ENCODE data around the gene SYT7. TPM values are rescaled to one million over a fixed set of nuclear protein-coding genes. Genes with fewer than 3 reads are reported as not detected.

SYT7 gene
- total RNA-seq, 2 donors from 2014 or later = 2.0 to 3.4 TPM

- Histone ChIP-seq H3K9me3 (ENCODE audit: control insufficient read depth, low read length) (no peaks in the 10 kb centered on the region), H3K9ac (ENCODE audit: extremely low read depth, low read length, poor library complexity, severe bottlenecking) (no peak overlapping the region), H3K27me3 (ENCODE audit: control insufficient read depth, insufficient read depth, low read length, poor library complexity, severe bottlenecking) (peaks cover 53% of the 10 kb centered on the region), H3K27ac (ENCODE audit: low read depth, low read length) (no peak overlapping the region), H3K4me3 (ENCODE audit: low read length) (no peak overlapping the region), H3K36me3 (ENCODE audit: control insufficient read depth, insufficient read depth, low read length) (no peaks in the 10 kb centered on the region), H3K4me1 (ENCODE audit: control insufficient read depth, insufficient read depth, low read length) (no peaks in the 10 kb centered on the region)
- WGBS, 2 experiments (ENCODE audit: insufficient coverage in 1 of 2, insufficient read length in 1 of 2) = 10 to 11% methylated on average over 29 to 57 of the region's 57 CpGs
- peak; percentile 72 for DNase-seq
- Mint-ChIP-seq H3K4me1 (peaks cover 15% of the 10 kb centered on the region), H3K36me3 (ENCODE audit: low read depth) (no peaks in the 10 kb centered on the region), H3K27me3 (ENCODE audit: insufficient read depth) (peaks cover 46% of the 10 kb centered on the region), H3K4me3 (peak overlapping the region; percentile 34), H3K9me3 (no peaks in the 10 kb centered on the region), H3K27ac (no peak overlapping the region)
- TF ChIP-seq CTCF (conservative IDR thresholded peaks at IDR 0.05) = peak; percentile 81
These were observed 25.6 kb downstream of the SYT7 start for GRCh38 chr11:61555051-61555969.

DNA sequence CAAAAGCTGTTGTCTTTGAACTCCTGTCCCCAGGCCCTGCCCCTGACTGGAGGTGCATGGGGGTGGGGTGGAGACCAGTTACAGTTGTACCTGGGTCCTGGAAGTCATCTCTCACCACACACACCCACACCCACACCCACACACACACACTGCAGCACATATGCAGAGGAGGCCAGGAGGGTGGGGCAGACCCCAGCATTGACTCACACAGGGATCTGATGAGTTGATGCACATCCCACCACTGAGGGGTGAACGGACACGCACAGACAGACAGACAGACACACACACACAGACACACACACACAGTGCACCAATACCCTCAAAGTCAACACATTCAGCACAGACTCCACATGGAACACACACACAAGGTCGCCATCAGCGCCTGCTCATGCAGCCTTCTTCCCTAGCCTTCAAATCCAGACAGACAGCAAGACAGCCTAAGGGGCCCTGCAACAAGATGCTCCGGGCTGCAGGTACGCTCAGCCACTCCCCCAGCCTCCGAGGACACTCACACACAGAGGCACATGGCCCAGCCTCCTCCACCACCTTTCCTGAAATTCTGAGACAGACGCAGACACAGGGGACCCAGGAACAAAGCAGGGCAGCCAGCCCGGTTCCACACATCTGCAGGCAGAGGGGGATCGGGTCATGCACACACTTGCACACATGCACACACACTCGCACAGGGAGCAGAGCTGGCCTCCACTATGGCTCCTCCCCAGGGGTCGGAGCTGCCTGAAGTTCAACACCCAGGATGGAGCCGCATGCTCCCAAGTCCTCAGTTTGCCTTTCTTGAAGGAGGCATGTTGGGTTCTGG lies 26.5 kb downstream of the SYT7 start:
- Mint-ChIP-seq H3K4me1 (peaks cover 15% of the 10 kb centered on the region), H3K27me3 (ENCODE audit: insufficient read depth) (peaks cover 46% of the 10 kb centered on the region), H3K36me3 (ENCODE audit: low read depth) (no peaks in the 10 kb centered on the region), H3K4me3 (no peak overlapping the region), H3K27ac (no peak overlapping the region), H3K9me3 (no peaks in the 10 kb centered on the region)
- H3K4me3 ChIP-seq (ENCODE audit: low read length) = no peak overlapping the region
- WGBS, 2 experiments (ENCODE audit: insufficient coverage in 1 of 2, insufficient read length in 1 of 2) = 59 to 79% methylated on average over 2 to 13 of the region's 13 CpGs
- H3K4me1 ChIP-seq (ENCODE audit: control insufficient read depth, insufficient read depth, low read length) = no peaks in the 10 kb centered on the region
- no peak for DNase-seq
- peaks cover 44% of the 10 kb centered on the region for H3K27me3 ChIP-seq (ENCODE audit: control insufficient read depth, insufficient read depth, low read length, poor library complexity, severe bottlenecking)
- no peak overlapping the region for H3K9ac ChIP-seq (ENCODE audit: extremely low read depth, low read length, poor library complexity, severe bottlenecking)
- H3K27ac ChIP-seq (ENCODE audit: low read depth, low read length) = no peak overlapping the region
- no peaks in the 10 kb centered on the region for H3K9me3 ChIP-seq (ENCODE audit: control insufficient read depth, low read length)
- no peaks in the 10 kb centered on the region for H3K36me3 ChIP-seq (ENCODE audit: control insufficient read depth, insufficient read depth, low read length)
- TF ChIP-seq CTCF (conservative IDR thresholded peaks at IDR 0.05) = no peak

GRCh38 chr11:61553373-61554171 lies 27.3 kb downstream of the SYT7 start:
- H3K27ac ChIP-seq (ENCODE audit: low read depth, low read length) = no peak overlapping the region
- H3K4me1 Mint-ChIP-seq = peaks cover 15% of the 10 kb centered on the region
- H3K36me3 Mint-ChIP-seq (ENCODE audit: low read depth) = no peaks in the 10 kb centered on the region
- no peak overlapping the region for H3K27ac Mint-ChIP-seq
- WGBS, 2 experiments (ENCODE audit: insufficient coverage in 1 of 2, insufficient read length in 1 of 2) = 75 to 79% methylated on average over 8 to 15 of the region's 15 CpGs
- peaks cover 42% of the 10 kb centered on the region for H3K27me3 Mint-ChIP-seq (ENCODE audit: insufficient read depth)
- H3K4me3 ChIP-seq (ENCODE audit: low read length) = no peak overlapping the region
- no peaks in the 10 kb centered on the region for H3K4me1 ChIP-seq (ENCODE audit: control insufficient read depth, insufficient read depth, low read length)
- no peaks in the 10 kb centered on the region for H3K9me3 ChIP-seq (ENCODE audit: control insufficient read depth, low read length)
- no peak for DNase-seq
- TF ChIP-seq CTCF (conservative IDR thresholded peaks at IDR 0.05) = no peak
- H3K4me3 Mint-ChIP-seq = no peak overlapping the region
- H3K36me3 ChIP-seq (ENCODE audit: control insufficient read depth, insufficient read depth, low read length) = no peaks in the 10 kb centered on the region
- no peaks in the 10 kb centered on the region for H3K9me3 Mint-ChIP-seq
- no peak overlapping the region for H3K9ac ChIP-seq (ENCODE audit: extremely low read depth, low read length, poor library complexity, severe bottlenecking)
- H3K27me3 ChIP-seq (ENCODE audit: control insufficient read depth, insufficient read depth, low read length, poor library complexity, severe bottlenecking) = peaks cover 40% of the 10 kb centered on the region

All from endodermal cell (in vitro differentiated cells).